Lower lobe of right lung (tissue), 2 donors: Measurements from ENCODE around the gene AGBL1. TPM values are rescaled to one million over a fixed set of nuclear protein-coding genes. Genes with fewer than 3 reads are reported as not detected.

ENCODE experiments used
- ATAC-seq, 2 donors: fragments of 200-7000 bp; cut with Tn5 transposase; one replicate each; pipeline ENCODE4 v1.9.1; 2020 to 2022; ENCODE audit warnings: mild to moderate bottlenecking in 2 of 2, moderate library complexity in 2 of 2
- DNase-seq: peaks from one replicate; pipeline ENCODE4 v3.0.0-alpha.2; 2020
- H3K27ac ChIP-seq: fragments of 200-600 bp; one replicate; pipeline ENCODE4 v1.8.0; 2022
- H3K27me3 ChIP-seq: fragments of 200-600 bp; one replicate; pipeline ENCODE4 v1.8.0; 2022; ENCODE audit warnings: low read depth
- H3K36me3 ChIP-seq: fragments of 200-600 bp; one replicate; pipeline ENCODE4 v1.8.0; 2022; ENCODE audit warnings: mild to moderate bottlenecking
- H3K4me1 ChIP-seq: fragments of 200-600 bp; one replicate; pipeline ENCODE4 v1.8.0; 2022
- H3K4me3 ChIP-seq: fragments of 200-600 bp; one replicate; pipeline ENCODE4 v1.8.0; 2022; ENCODE audit warnings: mild to moderate bottlenecking
- H3K9me3 ChIP-seq: fragments of 200-600 bp; one replicate; pipeline ENCODE4 v1.8.0; 2022
- CTCF ChIP-seq: fragments of 200-600 bp; IDR thresholded peaks from one replicate; pipeline ENCODE4 v1.8.0; 2022; ENCODE audit warnings: antibody characterized with exemption, mild to moderate bottlenecking
- intact Hi-C: fragments of 100-400 bp; cut with DNase I; formaldehyde crosslinking; loops from one replicate; pipeline ENCODE4 v1.11.0; 2022
- total RNA-seq: library from RNA; stranded (reverse); fragmentation: NEBNext Ultra II Directional; extraction: Animal tissue kit (Norgen Biotek cat#: 25700); gene quantifications from one replicate; pipeline ENCODE4 v1.2.1, GENCODE V29; 2021
- donor health status: DM: no; HTN: yes; CAD: no; lungs with severe emphysema.

AGBL1 gene
- total RNA-seq, 1 donor from 2014 or later: 12.0 TPM

DNA sequence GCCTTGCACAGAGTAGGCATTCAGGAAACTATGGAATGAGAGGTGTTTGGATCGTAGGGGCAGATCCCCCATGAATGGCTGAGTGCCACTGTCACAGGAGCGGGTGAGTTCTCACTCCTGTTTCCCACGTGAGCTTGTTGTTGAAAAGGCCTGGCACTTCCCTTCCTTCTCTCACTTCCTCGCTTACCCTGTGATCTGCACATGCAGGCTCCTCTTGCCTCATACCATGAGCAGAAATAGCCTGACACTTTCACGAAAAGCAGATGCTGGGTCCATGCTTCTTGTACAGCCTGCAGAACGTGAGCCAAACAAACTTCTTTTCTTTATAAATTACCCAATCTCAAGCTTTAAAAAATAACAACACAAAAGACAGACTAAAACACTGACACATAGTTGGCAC lies 55.4 kb downstream of the AGBL1 start:
- no peaks in the 10 kb centered on the region for H3K4me1 ChIP-seq
- H3K4me3 ChIP-seq: no peak overlapping the region
- ATAC-seq (peak in 1 of 2 donors; percentile 43), DNase-seq (no peak)
- H3K36me3 ChIP-seq: no peaks in the 10 kb centered on the region
- no peaks in the 10 kb centered on the region for H3K27me3 ChIP-seq
- intact Hi-C loops: no loop called here
- no peaks in the 10 kb centered on the region for H3K9me3 ChIP-seq
- no peak overlapping the region for H3K27ac ChIP-seq
- no peak for TF ChIP-seq CTCF

DNA sequence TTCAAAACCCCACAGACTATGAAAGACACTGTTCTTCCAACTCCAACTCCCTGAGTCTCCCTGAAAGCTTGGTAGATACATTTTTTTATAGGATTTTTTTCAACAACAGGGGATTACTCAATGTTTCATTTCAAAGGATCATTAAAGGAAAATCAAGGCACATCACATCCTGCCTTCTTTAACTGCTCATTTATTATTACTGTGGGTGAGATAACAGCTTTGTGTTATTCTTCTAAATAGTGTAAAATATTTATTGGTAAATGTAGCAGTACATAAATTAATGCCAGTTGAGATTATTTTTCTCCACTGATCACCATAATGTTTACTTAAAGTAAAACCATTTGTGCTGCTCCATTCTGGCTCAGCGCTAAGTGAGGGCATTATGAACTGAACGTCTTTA lies 57.2 kb downstream of the AGBL1 start:
- intact Hi-C loops: no loop called here
- Histone ChIP-seq H3K4me3 (no peak overlapping the region), H3K4me1 (no peaks in the 10 kb centered on the region), H3K36me3 (no peaks in the 10 kb centered on the region), H3K9me3 (no peaks in the 10 kb centered on the region), H3K27ac (no peak overlapping the region), H3K27me3 (no peaks in the 10 kb centered on the region)
- no peak for TF ChIP-seq CTCF
- no peak for DNase-seq
- no peak for ATAC-seq

GRCh38 chr15:86138798-86139197 lies 59.1 kb downstream of the AGBL1 start:
- Histone ChIP-seq H3K27me3 (no peaks in the 10 kb centered on the region), H3K36me3 (no peaks in the 10 kb centered on the region), H3K4me1 (no peaks in the 10 kb centered on the region), H3K9me3 (no peaks in the 10 kb centered on the region), H3K27ac (no peak overlapping the region), H3K4me3 (no peak overlapping the region)
- DNase-seq (no peak), ATAC-seq (no peak)
- no peak for TF ChIP-seq CTCF
- intact Hi-C loops: no loop called here

DNA sequence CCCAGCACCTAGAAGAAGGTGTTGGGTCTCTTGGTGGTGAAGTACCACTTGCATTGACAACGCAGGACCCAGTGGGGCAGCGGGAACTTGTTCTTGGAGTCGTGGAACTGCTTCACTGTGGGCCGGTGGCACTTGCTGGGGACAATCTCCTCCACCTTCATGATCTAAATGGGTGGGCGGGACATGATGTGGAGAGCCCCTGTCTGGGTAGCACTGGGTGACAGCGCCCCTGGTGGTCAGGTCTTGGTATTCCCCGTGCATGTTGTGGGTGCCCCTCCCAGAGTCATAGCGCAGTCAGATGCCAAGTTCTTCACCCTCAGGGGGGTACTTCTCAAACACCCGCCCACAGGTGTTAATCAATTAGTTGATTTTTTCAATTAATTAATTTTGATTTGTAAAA lies 60.2 kb downstream of the AGBL1 start:
- intact Hi-C loops: no loop called here
- ATAC-seq (no peak), DNase-seq (no peak)
- no peaks in the 10 kb centered on the region for H3K36me3 ChIP-seq
- H3K27ac ChIP-seq: no peak overlapping the region
- no peak for TF ChIP-seq CTCF
- H3K4me1 ChIP-seq: no peaks in the 10 kb centered on the region
- no peak overlapping the region for H3K4me3 ChIP-seq
- no peaks in the 10 kb centered on the region for H3K27me3 ChIP-seq
- no peaks in the 10 kb centered on the region for H3K9me3 ChIP-seq

- ATAC-seq (no peak), DNase-seq (no peak)
- Histone ChIP-seq H3K4me1 (no peaks in the 10 kb centered on the region), H3K9me3 (peaks cover 8% of the 10 kb centered on the region), H3K27me3 (no peaks in the 10 kb centered on the region), H3K36me3 (no peaks in the 10 kb centered on the region), H3K27ac (no peak overlapping the region), H3K4me3 (no peak overlapping the region)
- TF ChIP-seq CTCF: no peak
- intact Hi-C loops: no loop called here
These were observed 75.0 kb downstream of the AGBL1 start for GRCh38 chr15:86154705-86155104.

- no peak overlapping the region for H3K27ac ChIP-seq
- H3K9me3 ChIP-seq: peaks cover 8% of the 10 kb centered on the region
- DNase-seq (no peak), ATAC-seq (no peak)
- no peak for TF ChIP-seq CTCF
- no peaks in the 10 kb centered on the region for H3K27me3 ChIP-seq
- H3K36me3 ChIP-seq: no peaks in the 10 kb centered on the region
- H3K4me1 ChIP-seq: no peaks in the 10 kb centered on the region
- no peak overlapping the region for H3K4me3 ChIP-seq
- intact Hi-C loops: no loop called here
These were observed 75.9 kb downstream of the AGBL1 start for GRCh38 chr15:86155551-86155950.
